SK-N-MC (cell line): Measurements from ENCODE around the gene PACS2.

ENCODE experiments used
- DNase-seq: peaks from one replicate; pipeline ENCODE4 v3.0.0-alpha.2; 2011; ENCODE audit warnings: low read depth, low spot score
- H3K27ac ChIP-seq: fragments of 200-600 bp; sonication (generic); 2 replicates; pipeline ENCODE4 v1.5.1; 2016; ENCODE audit warnings: mixed run types
- H3K36me3 ChIP-seq: fragments of 200-600 bp; sonication (generic); 2 replicates; pipeline ENCODE4 v1.6.1; 2017; ENCODE audit warnings: antibody characterized with exemption, low read length, mixed read lengths; ENCODE audit not compliant: insufficient read depth
- H3K4me3 ChIP-seq: fragments of 200-600 bp; sonication (generic); 2 replicates; pipeline ENCODE4 v1.5.1; 2016
- H3K9ac ChIP-seq: fragments of 200-600 bp; sonication (generic); 2 replicates; pipeline ENCODE4 v1.8.0; 2017; ENCODE audit warnings: mixed run types, mixed read lengths; ENCODE audit not compliant: insufficient read length
- H3K9me3 ChIP-seq: fragments of 200-600 bp; sonication (generic); 2 replicates; pipeline ENCODE4 v1.6.1; 2017; ENCODE audit warnings: low read depth, mild to moderate bottlenecking, antibody characterized with exemption, low read length, moderate library complexity, mixed read lengths
- EZH2 ChIP-seq: fragments of 200-600 bp; sonication (generic); IDR thresholded peaks from one replicate; pipeline ENCODE4 v1.6.1; 2017; ENCODE audit warnings: antibody characterized with exemption
- FOXP2 ChIP-seq: optimal IDR thresholded peaks from 2 replicates; pipeline ENCODE3; 2011; ENCODE audit warnings: mild to moderate bottlenecking, moderate library complexity; ENCODE audit not compliant: insufficient read depth; ENCODE audit errors: extremely low read length, control extremely low read depth
- POLR2AphosphoS5 ChIP-seq: IDR thresholded peaks from 2 replicates; pipeline ENCODE4 v1.6.1; 2012; ENCODE audit warnings: mild to moderate bottlenecking, low read depth, low read length, borderline replicate concordance

The PACS2 gene

DNA sequence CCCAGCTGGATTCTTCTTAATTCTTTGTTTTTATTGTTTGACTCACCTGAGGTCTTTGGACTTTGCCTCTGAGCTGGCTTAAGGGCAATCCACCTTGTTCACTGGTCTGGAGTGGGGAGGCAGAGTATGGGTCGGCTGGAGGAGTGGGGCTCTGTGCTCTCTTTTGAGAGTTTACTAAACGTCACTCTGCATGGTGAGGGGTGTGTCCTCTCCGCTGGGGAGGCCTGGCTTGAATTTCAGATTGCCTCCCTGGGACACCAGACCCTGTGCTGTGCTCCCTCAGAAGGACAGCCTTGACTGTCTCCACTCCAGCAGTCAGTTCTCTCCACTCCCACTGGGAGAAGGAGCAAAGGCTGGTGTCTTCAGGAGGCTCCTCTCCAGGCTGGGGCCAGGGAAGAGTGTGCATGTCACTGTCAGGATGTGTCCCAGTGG is 103.2 kb downstream of the PACS2 start:
- TF ChIP-seq POLR2AphosphoS5, result no peak
- no peak for TF ChIP-seq EZH2
- no peak for TF ChIP-seq FOXP2
- Histone ChIP-seq H3K9me3 (no peaks in the 10 kb centered on the region), H3K9ac (no peak overlapping the region), H3K36me3 (peaks cover 15% of the 10 kb centered on the region; the same call in 1 of the 2 replicates), H3K27ac (no peak overlapping the region), H3K4me3 (no peak overlapping the region)
- no peak for DNase-seq

DNA sequence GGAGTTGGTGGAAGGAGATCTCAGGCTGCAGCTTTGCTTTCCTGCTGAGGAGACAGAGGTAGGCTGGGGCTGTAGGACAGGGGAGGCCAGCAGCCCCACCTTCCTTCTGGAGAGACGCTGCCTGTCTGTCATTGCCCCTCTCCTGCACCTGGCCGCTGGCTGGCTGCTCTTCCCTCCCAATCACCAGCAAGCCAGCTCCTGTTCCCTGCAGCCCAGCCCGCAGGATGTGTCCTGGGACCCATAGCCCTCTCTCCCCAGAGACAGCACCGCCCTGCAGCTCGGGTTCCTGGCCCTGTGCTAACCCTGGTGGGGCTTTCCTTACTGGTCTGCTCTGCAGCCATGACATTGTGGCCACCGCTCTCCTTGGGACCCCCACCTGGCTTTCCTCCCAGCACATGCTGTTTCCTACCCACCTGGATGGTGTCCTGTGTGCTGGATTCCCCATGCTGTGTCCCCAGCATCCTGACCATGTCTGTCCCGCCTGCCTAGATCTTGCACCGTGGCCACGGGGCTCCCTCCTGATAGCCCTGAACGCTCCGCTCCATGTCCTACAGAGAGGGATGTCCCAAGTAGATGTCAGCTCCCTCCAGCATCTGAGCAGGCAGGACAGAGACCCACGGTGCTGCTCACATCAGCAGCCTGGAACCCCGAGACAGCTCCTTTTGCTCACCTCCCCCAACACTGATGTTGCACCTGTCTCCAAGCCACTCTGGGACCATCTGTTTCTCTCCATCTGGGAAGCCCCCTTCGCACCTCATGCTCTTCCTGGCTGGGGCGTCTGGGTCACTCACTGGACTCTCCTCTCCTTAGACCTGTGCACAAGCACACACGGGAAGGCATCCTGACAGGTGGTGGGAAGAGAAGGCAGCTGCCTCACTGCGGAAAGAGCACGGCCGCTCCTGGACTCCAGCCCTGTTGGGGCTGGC is 104.0 kb downstream of the PACS2 start:
- DNase-seq, result no peak
- no peak overlapping the region for H3K27ac ChIP-seq

GRCh38 chr14:105419195-105420091 is 104.9 kb downstream of the PACS2 start, which contains the start of gene MTA1:
Gene MTA1, plus strand, starts transcription at chr14:105419827. Its CDS starts 209 bp downstream, at chr14:105420036.
- Histone ChIP-seq H3K36me3 (peaks cover 28% of the 10 kb centered on the region), H3K9ac (peak within 1 kb of the TSS; percentile 96), H3K4me3 (peak within 1 kb of the TSS; percentile 96), H3K27ac (peak within 1 kb of the TSS; percentile 83), H3K9me3 (no peaks in the 10 kb centered on the region)
- no peak for TF ChIP-seq EZH2
- no peak for TF ChIP-seq FOXP2
- peak; percentile 57; the same call in 1 of the 2 replicates for TF ChIP-seq POLR2AphosphoS5
- DNase-seq, result no peak

More for the DNA sequence above, 104.0 kb downstream of the PACS2 start:
- TF ChIP-seq FOXP2, result no peak
- TF ChIP-seq EZH2, result no peak
- no peak for TF ChIP-seq POLR2AphosphoS5
- no peaks in the 10 kb centered on the region for H3K9me3 ChIP-seq
- H3K36me3 ChIP-seq, result peaks cover 21% of the 10 kb centered on the region; the same call in 1 of the 2 replicates
- peak overlapping the region; percentile 87 for H3K4me3 ChIP-seq
- peak overlapping the region; percentile 92 for H3K9ac ChIP-seq

- TF ChIP-seq EZH2 (no peak), POLR2AphosphoS5 (no peak), FOXP2 (no peak)
- H3K9me3 ChIP-seq, result no peaks in the 10 kb centered on the region
- H3K27ac ChIP-seq, result peak overlapping the region; percentile 78
- H3K9ac ChIP-seq, result peak overlapping the region; percentile 96
- H3K4me3 ChIP-seq, result peak overlapping the region; percentile 96
- peaks cover 36% of the 10 kb centered on the region for H3K36me3 ChIP-seq
- DNase-seq, result no peak
Observed at GRCh38 chr14:105420101-105420973, 105.8 kb downstream of the PACS2 start.

GRCh38 chr14:105420974-105421674 is 106.6 kb downstream of the PACS2 start:
- H3K27ac ChIP-seq, result peak overlapping the region; percentile 78
- H3K36me3 ChIP-seq, result peaks cover 42% of the 10 kb centered on the region
- peak overlapping the region; percentile 96 for H3K4me3 ChIP-seq
- TF ChIP-seq EZH2, result no peak
- no peak for TF ChIP-seq FOXP2
- no peak for TF ChIP-seq POLR2AphosphoS5
- H3K9ac ChIP-seq, result peak overlapping the region; percentile 96
- no peaks in the 10 kb centered on the region for H3K9me3 ChIP-seq
- no peak for DNase-seq

DNA sequence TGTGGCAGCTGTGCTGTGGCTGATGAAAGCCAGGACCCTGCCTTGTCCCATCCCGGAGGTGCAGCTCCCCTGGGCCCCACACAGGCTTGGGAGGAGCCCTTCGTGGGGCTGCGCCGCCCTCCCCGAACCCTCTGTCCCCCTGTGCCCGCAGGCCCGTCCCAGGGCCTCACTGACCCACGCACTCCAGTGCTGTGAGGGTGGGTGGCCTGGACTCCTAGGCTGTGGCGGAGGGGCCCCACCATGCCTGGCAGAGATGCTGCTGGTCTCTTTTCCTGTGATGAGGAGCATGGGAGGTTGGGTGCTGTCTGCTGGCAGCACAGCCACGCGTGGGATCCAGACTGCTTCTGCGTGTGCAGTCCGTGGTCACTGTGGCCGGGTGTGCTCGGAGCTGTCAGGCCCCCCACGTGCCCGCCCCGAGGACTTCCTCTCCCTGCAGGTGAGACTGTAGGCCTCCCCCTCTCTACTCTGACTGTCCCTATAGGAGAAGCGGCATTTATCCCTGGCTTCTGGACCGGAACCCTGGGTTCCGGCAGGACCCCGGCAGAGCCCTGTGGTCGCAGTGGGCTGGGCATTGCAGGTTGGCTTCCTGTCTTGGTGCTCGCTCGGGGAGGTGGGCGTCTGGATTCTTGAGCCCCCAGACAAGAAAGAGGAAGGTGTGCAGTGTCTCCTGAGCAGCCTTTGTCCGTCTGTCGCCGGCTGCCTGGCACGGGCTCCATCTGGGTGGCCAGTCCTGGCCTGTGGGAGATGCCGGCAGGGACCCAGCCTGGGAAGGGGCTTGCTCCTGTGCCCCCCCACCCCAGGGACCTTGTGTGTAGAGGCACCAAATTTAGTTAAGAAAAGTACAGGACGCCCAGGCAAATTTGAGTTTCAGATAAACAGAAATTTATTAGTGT is 107.4 kb downstream of the PACS2 start:
- no peaks in the 10 kb centered on the region for H3K9me3 ChIP-seq
- H3K9ac ChIP-seq, result peak overlapping the region; percentile 96
- H3K36me3 ChIP-seq, result peaks cover 51% of the 10 kb centered on the region
- no peak for TF ChIP-seq POLR2AphosphoS5
- TF ChIP-seq EZH2, result no peak
- TF ChIP-seq FOXP2, result no peak
- H3K27ac ChIP-seq, result peak overlapping the region; percentile 78
- DNase-seq, result no peak
- peak overlapping the region; percentile 96 for H3K4me3 ChIP-seq
